ENCODE data around the gene SLC1A4.

SLC1A4 gene

GRCh38 chr2:64951306-64951953 lies 37.8 kb upstream of the SLC1A4 start:
- H3K4me3 ChIP-seq (ENCODE audit: low read depth, low read length), result no peak overlapping the region
- POLR2A ChIA-PET, result no interaction called here
- CTCF ChIA-PET, result interaction anchor here (0.7 to 1.3 kb wide), 2 partner anchors 34 to 44 kb away, joined by 3 read pairs; no protein-coding TSS in a partner anchor
- DNase-seq (ENCODE audit: low read depth, low spot score), result no peak
- no peak for TF ChIP-seq CTCF (IDR thresholded peaks at IDR 0.05; ENCODE audit: insufficient read depth, low read length, missing control alignments)

GRCh38 chr2:64952096-64952495 lies 37.1 kb upstream of the SLC1A4 start:
- CTCF ChIA-PET, result interaction anchor here (1.4 kb wide), 1 partner anchor 34 kb away, joined by 3 read pairs; no protein-coding TSS in a partner anchor
- H3K4me3 ChIP-seq (ENCODE audit: low read depth, low read length), result no peak overlapping the region
- POLR2A ChIA-PET, result no interaction called here
- no peak for DNase-seq (ENCODE audit: low read depth, low spot score)
- TF ChIP-seq CTCF (IDR thresholded peaks at IDR 0.05; ENCODE audit: insufficient read depth, low read length, missing control alignments), result no peak

GRCh38 chr2:64952511-64953482 lies 36.4 kb upstream of the SLC1A4 start:
- TF ChIP-seq CTCF (IDR thresholded peaks at IDR 0.05; ENCODE audit: insufficient read depth, low read length, missing control alignments), result no peak
- CTCF ChIA-PET, result interaction anchor here (1.4 to 1.9 kb wide), 5 partner anchors 11 to 35 kb away, joined by 3 to 10 read pairs (median 4); no protein-coding TSS in a partner anchor
- POLR2A ChIA-PET, result no interaction called here
- no peak overlapping the region for H3K4me3 ChIP-seq (ENCODE audit: low read depth, low read length)
- peak; percentile 67 for DNase-seq (ENCODE audit: low read depth, low spot score)

GRCh38 chr2:64955467-64955866 lies 33.7 kb upstream of the SLC1A4 start:
- no peak for TF ChIP-seq CTCF (IDR thresholded peaks at IDR 0.05; ENCODE audit: insufficient read depth, low read length, missing control alignments)
- POLR2A ChIA-PET, result no interaction called here
- DNase-seq (ENCODE audit: low read depth, low spot score), result no peak
- CTCF ChIA-PET, result interaction anchor here (1.6 kb wide), 1 partner anchor 13 kb away, joined by 4 read pairs; no protein-coding TSS in a partner anchor
- no peak overlapping the region for H3K4me3 ChIP-seq (ENCODE audit: low read depth, low read length)

GRCh38 chr2:64957109-64957903 lies 31.9 kb upstream of the SLC1A4 start:
- POLR2A ChIA-PET, result no interaction called here
- TF ChIP-seq CTCF (IDR thresholded peaks at IDR 0.05; ENCODE audit: insufficient read depth, low read length, missing control alignments), result no peak
- CTCF ChIA-PET, result interaction anchor here (1.2 to 1.6 kb wide), 2 partner anchors 15 to 39 kb away, joined by 3 to 4 read pairs; no protein-coding TSS in a partner anchor
- no peak for DNase-seq (ENCODE audit: low read depth, low spot score)
- no peak overlapping the region for H3K4me3 ChIP-seq (ENCODE audit: low read depth, low read length)
